RWPE2 (cell line): ENCODE results near the gene MICU2.

Experiments
- ATAC-seq: fragments of 200-7000 bp; cut with Tn5 transposase; 3 replicates; pipeline ENCODE4 v1.9.1; 2021; ENCODE audit warnings: low read depth
- DNase-seq: peaks from one replicate; pipeline ENCODE4 v3.0.0-alpha.2; 2020; ENCODE audit warnings: low spot score
- H3K27ac ChIP-seq: fragments of 450-650 bp; 2 replicates; pipeline ENCODE4 v1.5.1; 2017; ENCODE audit warnings: mild to moderate bottlenecking; ENCODE audit not compliant: poor library complexity, severe bottlenecking
- H3K27me3 ChIP-seq: fragments of 250-450 bp; sonication (Bioruptor Pico); 2 replicates; pipeline ENCODE4 v1.5.1; 2021; ENCODE audit warnings: mild to moderate bottlenecking, moderate library complexity; ENCODE audit not compliant: insufficient read depth, poor library complexity, severe bottlenecking
- H3K36me3 ChIP-seq: fragments of 250-450 bp; sonication (Bioruptor Pico); 2 replicates; pipeline ENCODE4 v1.5.1; 2020; ENCODE audit warnings: low read depth, mild to moderate bottlenecking, moderate library complexity
- H3K4me1 ChIP-seq: fragments of 250-450 bp; sonication (Bioruptor Pico); 2 replicates; pipeline ENCODE4 v1.5.1; 2021; ENCODE audit warnings: mild to moderate bottlenecking, moderate library complexity; ENCODE audit not compliant: insufficient read depth, poor library complexity, severe bottlenecking
- H3K4me3 ChIP-seq: fragments of 250-450 bp; sonication (Bioruptor Pico); 2 replicates; pipeline ENCODE4 v1.5.1; 2021; ENCODE audit warnings: mild to moderate bottlenecking, moderate library complexity; ENCODE audit not compliant: severe bottlenecking
- H3K9me3 ChIP-seq: fragments of 250-450 bp; sonication (Bioruptor Pico); 2 replicates; pipeline ENCODE4 v1.5.1; 2021; ENCODE audit warnings: mild to moderate bottlenecking, moderate library complexity; ENCODE audit not compliant: severe bottlenecking
- TF ChIP-seq, protein P1 (sequence below): fragments of 450-650 bp; IDR thresholded peaks from one replicate; pipeline ENCODE4 v1.5.1; 2017; ENCODE audit warnings: mild to moderate bottlenecking, moderate library complexity; ENCODE audit not compliant: poor library complexity, severe bottlenecking

MICU2 gene

DNA sequence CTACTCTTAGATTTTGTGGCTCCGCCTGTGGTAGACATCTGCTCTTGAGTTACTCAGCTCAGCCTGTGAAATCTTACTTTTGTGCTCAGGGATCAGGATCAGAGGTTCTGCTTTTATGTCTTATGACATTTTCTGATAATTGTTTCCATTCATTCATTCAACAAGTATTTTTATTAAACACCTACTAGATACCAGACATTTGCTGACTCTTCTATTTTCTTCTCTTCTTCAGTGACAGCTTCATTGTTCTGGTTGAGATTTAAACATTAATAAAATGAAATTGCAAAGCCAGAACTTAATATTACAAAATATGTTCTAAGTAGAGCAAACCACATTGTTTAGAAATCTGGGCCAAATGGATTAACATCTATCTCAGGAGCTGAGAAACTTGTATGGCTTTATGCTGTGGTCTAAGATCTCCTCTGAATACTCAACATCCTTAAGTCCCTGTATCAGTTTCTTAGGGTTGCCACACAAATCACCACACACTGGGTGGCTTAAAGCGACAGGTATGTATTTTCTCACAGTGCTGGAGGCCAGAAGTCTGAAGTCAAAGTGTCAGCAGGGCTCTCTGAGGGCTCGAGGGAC lies 15.8 kb upstream of the MICU2 start:
- DNase-seq = no peak
- H3K4me1 ChIP-seq = peaks cover 6% of the 10 kb centered on the region
- ATAC-seq = no peak

DNA sequence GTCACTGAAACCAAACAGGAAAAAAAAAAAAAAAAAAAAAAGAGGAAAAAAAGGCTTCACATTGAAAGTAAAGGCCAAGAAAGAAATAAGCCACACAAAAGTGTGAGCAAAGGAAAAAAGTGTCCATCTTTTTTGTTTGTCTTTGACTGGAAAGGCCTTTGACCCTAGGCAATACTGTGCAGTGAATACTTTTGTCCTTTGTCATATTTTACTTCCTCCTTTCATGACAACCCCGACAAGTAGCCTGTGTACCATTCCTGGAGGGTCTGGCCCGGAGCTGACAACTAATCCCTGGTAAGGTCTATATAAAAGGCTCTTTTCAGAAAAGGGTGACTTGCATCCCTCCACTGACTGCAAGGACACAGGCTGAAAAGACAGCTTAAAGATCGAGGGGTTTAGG lies 12.9 kb upstream of the MICU2 start:
- no peaks in the 10 kb centered on the region for H3K36me3 ChIP-seq
- H3K4me1 ChIP-seq = peaks cover 6% of the 10 kb centered on the region
- TF ChIP-seq, protein P1, sequence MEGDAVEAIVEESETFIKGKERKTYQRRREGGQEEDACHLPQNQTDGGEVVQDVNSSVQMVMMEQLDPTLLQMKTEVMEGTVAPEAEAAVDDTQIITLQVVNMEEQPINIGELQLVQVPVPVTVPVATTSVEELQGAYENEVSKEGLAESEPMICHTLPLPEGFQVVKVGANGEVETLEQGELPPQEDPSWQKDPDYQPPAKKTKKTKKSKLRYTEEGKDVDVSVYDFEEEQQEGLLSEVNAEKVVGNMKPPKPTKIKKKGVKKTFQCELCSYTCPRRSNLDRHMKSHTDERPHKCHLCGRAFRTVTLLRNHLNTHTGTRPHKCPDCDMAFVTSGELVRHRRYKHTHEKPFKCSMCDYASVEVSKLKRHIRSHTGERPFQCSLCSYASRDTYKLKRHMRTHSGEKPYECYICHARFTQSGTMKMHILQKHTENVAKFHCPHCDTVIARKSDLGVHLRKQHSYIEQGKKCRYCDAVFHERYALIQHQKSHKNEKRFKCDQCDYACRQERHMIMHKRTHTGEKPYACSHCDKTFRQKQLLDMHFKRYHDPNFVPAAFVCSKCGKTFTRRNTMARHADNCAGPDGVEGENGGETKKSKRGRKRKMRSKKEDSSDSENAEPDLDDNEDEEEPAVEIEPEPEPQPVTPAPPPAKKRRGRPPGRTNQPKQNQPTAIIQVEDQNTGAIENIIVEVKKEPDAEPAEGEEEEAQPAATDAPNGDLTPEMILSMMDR = no peak
- ATAC-seq = no peak
- DNase-seq = no peak
- H3K27me3 ChIP-seq = no peaks in the 10 kb centered on the region
- no peaks in the 10 kb centered on the region for H3K9me3 ChIP-seq
- no peak overlapping the region for H3K4me3 ChIP-seq
- no peak overlapping the region for H3K27ac ChIP-seq

More for the DNA sequence above, 15.8 kb upstream of the MICU2 start:
- Histone ChIP-seq H3K27ac (no peak overlapping the region), H3K27me3 (no peaks in the 10 kb centered on the region), H3K9me3 (no peaks in the 10 kb centered on the region), H3K4me3 (no peak overlapping the region), H3K36me3 (no peaks in the 10 kb centered on the region)
- TF ChIP-seq, protein P1 = no peak

- Histone ChIP-seq H3K4me1 (peaks cover 6% of the 10 kb centered on the region), H3K27ac (no peak overlapping the region), H3K36me3 (no peaks in the 10 kb centered on the region), H3K9me3 (no peaks in the 10 kb centered on the region), H3K27me3 (no peaks in the 10 kb centered on the region), H3K4me3 (no peak overlapping the region)
- ATAC-seq (no peak), DNase-seq (no peak)
- TF ChIP-seq, protein P1 = no peak
These were observed 12.4 kb upstream of the MICU2 start for GRCh38 chr13:21616205-21616866.

GRCh38 chr13:21615427-21615826 lies 11.5 kb upstream of the MICU2 start:
- TF ChIP-seq, protein P1 = no peak
- H3K27me3 ChIP-seq = no peaks in the 10 kb centered on the region
- no peak for DNase-seq
- no peak overlapping the region for H3K4me3 ChIP-seq
- no peak for ATAC-seq
- no peaks in the 10 kb centered on the region for H3K36me3 ChIP-seq
- H3K4me1 ChIP-seq = peaks cover 6% of the 10 kb centered on the region
- H3K9me3 ChIP-seq = no peaks in the 10 kb centered on the region
- H3K27ac ChIP-seq = no peak overlapping the region

GRCh38 chr13:21613791-21614190 lies 9.8 kb upstream of the MICU2 start:
- TF ChIP-seq, protein P1 = no peak
- no peak for ATAC-seq
- Histone ChIP-seq H3K9me3 (no peaks in the 10 kb centered on the region), H3K27ac (no peak overlapping the region), H3K36me3 (no peaks in the 10 kb centered on the region), H3K27me3 (no peaks in the 10 kb centered on the region), H3K4me1 (peaks cover 6% of the 10 kb centered on the region), H3K4me3 (no peak overlapping the region)
- DNase-seq = no peak
